Stimulated activated effector memory CD8-positive, alpha-beta T cell treated with anti-CD3 and anti-CD28 coated beads, Interleukin-12 subunit alpha, Interleukin-12 subunit beta, amount 100 ng/mL, for 72 hours (primary cell): Measurements from ENCODE around the gene CAPN2.
A peak's percentile ranks its signal among the peaks of the same experiment; 100 is the strongest.
"Not testable (repeated sequence)": the region's sequence is repeated elsewhere in the genome, so short reads cannot be mapped to it uniquely, and the experiment has no call there.

ENCODE experiments used
- ATAC-seq: fragments of 150-1000 bp; cut with Tn5 transposase; 2 replicates; pipeline ENCODE4 v1.10.0; 2021
- DNase-seq, 2 donors: peaks; one replicate each; pipeline ENCODE4 v3.0.0; 2021 to 2022; ENCODE audit warnings: low spot score in 2 of 2
- H3K27ac Mint-ChIP-seq: one replicate; pipeline ENCODE4 v1.8.0; 2022; ENCODE audit warnings: mild to moderate bottlenecking, mixed read lengths
- H3K36me3 Mint-ChIP-seq: one replicate; pipeline ENCODE4 v1.8.0; 2022; ENCODE audit warnings: mild to moderate bottlenecking, mixed read lengths
- H3K4me1 Mint-ChIP-seq: one replicate; pipeline ENCODE4 v1.8.0; 2022; ENCODE audit warnings: mixed read lengths
- H3K4me3 Mint-ChIP-seq: one replicate; pipeline ENCODE4 v1.8.0; 2022; ENCODE audit warnings: mild to moderate bottlenecking, mixed read lengths
- H3K9me3 Mint-ChIP-seq: one replicate; pipeline ENCODE4 v1.8.0; 2022; ENCODE audit warnings: mixed read lengths

Gene CAPN2

DNA sequence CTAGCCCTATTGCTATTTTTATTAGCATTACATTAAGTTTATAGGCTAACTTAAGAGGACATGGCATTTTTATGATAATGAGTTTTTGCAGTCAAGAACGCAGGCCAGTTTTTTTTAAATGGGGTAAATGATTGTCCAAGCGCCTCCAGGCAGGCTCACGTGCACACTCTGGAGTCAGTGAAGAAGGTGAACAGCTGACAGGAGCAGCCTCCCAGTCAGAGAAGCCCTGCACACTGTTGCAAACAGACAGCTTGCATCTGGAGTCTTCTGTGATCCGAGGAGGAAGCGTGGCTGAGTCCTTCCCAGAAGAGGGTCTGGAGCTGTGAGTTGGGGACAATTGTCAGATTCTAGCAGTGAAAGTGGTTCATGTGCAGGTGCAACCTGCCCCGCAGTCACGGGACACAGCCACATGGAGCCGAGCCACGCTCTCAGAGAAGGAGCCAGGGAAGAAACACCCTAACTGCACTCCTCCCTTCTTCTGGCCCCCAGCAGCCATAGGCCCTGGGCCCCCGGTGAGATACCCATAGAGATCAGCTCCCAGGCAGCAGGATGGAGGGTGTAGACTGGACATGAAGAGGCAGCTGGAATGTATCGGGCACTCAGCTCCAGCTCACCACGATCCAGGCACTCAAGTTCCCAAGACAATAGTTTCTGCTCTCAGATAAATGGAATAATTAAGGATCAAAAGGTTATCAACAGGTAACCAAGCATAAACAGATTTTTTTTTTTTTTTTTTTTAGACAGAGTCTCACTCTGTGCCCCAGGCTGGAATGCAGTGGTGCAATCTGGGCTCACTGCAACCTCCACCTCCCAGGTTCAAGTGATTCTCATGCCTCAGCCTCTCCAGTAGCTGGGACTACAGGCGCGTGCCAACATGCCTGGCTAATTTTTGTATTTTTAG is 26.4 kb downstream of the CAPN2 start:
- Mint-ChIP-seq H3K36me3 (peaks cover 38% of the 10 kb centered on the region), H3K4me3 (no peak overlapping the region), H3K27ac (peak overlapping the region; percentile 74), H3K9me3 (no peaks in the 10 kb centered on the region), H3K4me1 (peaks cover 37% of the 10 kb centered on the region)
- no peak for DNase-seq
- no peak for ATAC-seq

DNA sequence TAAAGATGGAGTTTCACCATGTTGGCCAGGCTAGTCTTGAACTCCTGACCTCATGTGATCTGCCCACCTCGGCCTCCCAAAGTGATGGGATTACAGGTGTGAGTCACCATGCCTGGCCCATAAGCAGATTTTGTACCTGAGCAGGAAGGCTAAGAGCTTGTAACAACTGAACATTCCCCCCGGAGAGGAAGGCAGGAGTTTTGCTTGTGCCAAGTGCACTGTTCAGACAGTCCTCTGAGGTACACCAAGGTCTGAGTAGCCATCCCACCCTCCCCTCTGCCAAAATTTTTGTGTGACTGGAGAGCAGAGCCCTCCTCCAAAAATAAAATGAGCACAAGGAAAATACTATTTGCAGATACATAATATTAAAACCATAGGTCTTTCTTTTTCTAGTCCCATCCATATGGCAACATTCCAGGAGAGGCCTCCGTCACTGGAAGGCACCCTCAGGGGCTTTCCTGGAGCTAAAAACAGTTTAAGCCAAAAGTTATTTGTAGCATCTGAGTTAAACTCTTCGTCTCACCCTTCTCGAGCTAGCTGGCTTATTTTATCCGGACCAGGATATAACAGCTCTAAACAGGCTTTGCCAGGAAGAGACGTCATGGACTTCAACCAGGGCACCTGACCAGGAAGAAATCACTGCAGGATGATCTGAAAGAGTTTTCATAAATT is 27.2 kb downstream of the CAPN2 start:
- H3K4me3 Mint-ChIP-seq, result no peak overlapping the region
- no peaks in the 10 kb centered on the region for H3K9me3 Mint-ChIP-seq
- H3K27ac Mint-ChIP-seq, result no peak overlapping the region
- H3K4me1 Mint-ChIP-seq, result peaks cover 32% of the 10 kb centered on the region
- peaks cover 42% of the 10 kb centered on the region for H3K36me3 Mint-ChIP-seq
- no peak for DNase-seq
- ATAC-seq, result no peak

DNA sequence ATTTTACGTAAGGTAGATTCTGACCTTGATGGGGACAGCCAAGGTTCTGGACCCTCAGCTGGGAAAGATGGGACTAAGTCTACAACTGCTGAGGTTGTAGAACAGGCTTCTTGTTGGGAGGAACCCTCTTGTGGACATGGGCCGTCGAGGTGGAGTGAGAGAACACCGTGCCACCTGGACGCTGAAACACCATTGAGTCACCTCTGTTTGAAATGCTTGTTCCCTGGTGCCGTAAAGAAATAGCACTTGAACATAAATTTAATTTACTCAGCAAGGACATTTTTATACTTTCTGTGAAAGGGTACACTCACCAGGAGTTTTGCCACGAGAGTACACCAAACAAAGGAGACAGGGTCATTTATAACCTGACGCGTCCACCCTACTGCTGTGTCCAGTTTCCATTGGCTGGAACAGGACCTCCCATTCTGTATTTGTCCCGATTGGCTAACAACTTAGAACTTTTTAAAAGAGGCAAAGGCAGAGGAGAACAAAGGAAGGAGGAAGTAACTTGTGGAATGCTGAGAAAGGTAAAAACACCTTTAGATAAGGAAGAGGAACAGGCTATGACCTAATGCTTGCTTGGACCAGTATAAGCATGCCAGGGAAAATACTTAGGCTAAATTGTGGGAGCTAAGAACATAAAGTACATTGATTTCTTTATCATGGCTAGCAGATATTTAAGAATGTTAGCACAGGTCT is 27.8 kb downstream of the CAPN2 start:
- not testable (repeated sequence) for H3K27ac Mint-ChIP-seq, H3K9me3 Mint-ChIP-seq, H3K4me3 Mint-ChIP-seq, ATAC-seq, DNase-seq
- H3K36me3 Mint-ChIP-seq, result peaks cover 48% of the 10 kb centered on the region
- H3K4me1 Mint-ChIP-seq, result peaks cover 31% of the 10 kb centered on the region

DNA sequence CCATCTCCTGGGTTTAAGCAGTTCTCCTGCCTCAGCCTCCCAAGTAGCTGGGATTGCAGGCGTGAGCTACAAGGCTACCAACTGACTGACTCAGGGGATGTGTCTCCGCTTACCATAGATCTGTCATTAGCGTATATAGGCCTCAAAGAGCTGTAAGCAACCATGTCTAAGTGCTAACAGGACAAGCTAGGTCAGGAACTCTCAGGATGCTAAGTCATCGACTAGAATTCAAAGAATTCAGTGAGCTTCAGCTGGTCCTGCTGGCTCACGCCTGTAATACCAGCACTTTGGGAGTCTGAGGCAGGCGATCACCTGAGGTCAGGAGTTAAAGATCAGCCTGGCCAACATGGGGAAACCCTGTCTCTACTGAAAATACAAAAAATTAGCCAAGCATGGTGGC is 29.5 kb downstream of the CAPN2 start:
- peaks cover 22% of the 10 kb centered on the region for H3K4me1 Mint-ChIP-seq
- peaks cover 62% of the 10 kb centered on the region for H3K36me3 Mint-ChIP-seq
- no peak for DNase-seq
- no peak overlapping the region for H3K4me3 Mint-ChIP-seq
- H3K27ac Mint-ChIP-seq, result peak overlapping the region; percentile 68
- no peaks in the 10 kb centered on the region for H3K9me3 Mint-ChIP-seq
- ATAC-seq, result no peak

DNA sequence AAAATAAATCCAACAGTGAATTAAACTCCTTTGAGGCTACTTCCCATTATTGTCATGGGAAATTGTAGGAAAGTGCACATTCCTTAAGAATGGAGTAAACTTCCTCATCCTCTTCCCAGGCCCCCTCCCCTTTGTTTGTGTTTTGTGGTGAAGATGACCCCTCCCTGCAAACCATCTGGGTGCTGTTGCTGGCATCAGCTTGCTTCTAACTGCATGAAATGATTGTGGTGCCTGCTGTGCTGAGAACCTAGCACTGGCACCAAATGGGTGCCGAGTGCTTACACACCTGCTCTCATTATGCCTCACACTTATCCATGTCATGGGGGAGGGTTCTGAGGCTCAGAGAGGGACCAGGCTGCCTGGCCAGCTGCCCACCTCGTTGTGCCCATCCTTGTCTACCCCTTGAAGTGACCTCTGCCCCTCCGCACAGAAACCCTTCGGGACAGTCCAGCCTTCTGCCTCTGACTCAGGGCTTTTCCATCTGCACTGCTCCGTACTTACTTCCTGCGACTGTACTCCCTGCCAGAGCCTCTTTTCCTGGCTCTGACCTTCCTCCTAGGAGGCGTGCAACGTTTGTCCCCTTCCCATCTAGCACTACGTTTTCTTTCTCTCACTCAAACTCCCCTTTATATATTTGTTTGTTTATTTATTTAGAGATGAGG is 30.6 kb downstream of the CAPN2 start:
- Mint-ChIP-seq H3K9me3 (no peaks in the 10 kb centered on the region), H3K4me3 (no peak overlapping the region), H3K36me3 (peaks cover 70% of the 10 kb centered on the region), H3K4me1 (peaks cover 29% of the 10 kb centered on the region), H3K27ac (peak overlapping the region; percentile 81)
- ATAC-seq (no peak), DNase-seq (no peak)

DNA sequence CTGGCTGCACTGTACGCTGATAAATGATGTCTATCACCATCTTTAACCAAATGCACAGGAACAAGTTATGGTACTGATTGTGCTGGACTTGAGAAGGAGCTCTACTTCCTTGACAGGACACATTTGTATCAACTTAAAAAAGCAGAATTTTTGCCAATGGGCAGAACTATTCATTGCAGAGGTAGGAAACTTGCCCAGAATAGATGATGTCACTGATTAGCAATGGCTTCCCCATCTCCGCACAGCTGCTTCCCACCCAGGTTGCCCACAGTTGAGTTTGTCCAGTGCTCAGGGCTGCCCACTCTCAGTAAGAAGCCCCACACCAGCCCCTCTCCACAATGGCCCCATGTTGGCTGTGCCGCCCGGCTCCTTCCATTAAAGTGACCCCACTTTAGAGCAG is 33.4 kb downstream of the CAPN2 start:
- no peak overlapping the region for H3K4me3 Mint-ChIP-seq
- DNase-seq (no peak), ATAC-seq (no peak)
- no peak overlapping the region for H3K27ac Mint-ChIP-seq
- peaks cover 71% of the 10 kb centered on the region for H3K36me3 Mint-ChIP-seq
- peaks cover 37% of the 10 kb centered on the region for H3K4me1 Mint-ChIP-seq
- H3K9me3 Mint-ChIP-seq, result no peaks in the 10 kb centered on the region

DNA sequence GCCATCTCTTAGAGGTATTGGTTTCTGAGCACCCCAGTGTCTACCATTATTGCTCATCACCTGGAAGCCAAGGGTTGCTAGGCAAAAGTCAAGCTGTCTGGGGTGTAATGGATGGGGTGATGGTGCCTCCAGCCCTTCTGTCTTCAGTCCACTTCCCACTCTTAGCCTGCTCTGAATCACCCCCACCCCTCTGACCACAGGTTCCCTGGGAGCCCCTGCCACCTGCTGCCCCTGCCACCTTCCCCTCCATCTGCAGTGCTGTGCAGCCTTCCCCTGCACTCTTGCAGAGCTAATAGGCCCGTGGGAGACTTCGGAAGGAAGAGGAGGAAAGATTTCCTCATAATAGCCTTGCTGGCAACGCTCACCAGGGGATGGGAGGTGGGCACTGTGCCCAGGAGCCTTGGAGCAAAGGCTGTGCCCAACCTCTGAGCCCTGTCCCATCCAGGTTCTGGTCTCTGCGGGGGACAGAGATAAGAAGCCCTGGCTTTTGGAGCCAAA is 35.5 kb downstream of the CAPN2 start:
- Mint-ChIP-seq H3K4me3 (peak overlapping the region; percentile 69), H3K9me3 (no peaks in the 10 kb centered on the region), H3K36me3 (peaks cover 83% of the 10 kb centered on the region), H3K4me1 (peaks cover 32% of the 10 kb centered on the region), H3K27ac (no peak overlapping the region)
- ATAC-seq (peak; percentile 78), DNase-seq (peak in 1 of 2 donors; percentile 60)

DNA sequence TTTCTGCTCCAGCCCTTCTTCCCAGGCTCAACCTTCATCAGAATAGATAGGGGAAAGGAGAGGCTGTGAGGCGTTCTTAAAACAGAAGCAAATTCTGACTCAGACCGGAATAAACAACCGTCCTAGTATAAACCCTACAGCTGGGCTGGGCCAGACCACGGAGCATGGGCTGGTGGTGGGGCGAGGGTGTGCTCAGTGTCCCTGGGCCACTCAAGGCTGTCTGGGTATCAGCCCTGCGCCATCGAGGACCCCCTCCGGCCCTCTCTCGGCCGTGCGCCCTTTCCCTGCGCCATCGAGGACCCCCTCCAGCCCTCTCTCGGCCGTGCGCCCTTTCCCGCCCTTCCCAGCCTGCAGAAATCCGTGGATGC is 36.0 kb downstream of the CAPN2 start:
- Mint-ChIP-seq H3K36me3 (peaks cover 88% of the 10 kb centered on the region), H3K4me1 (peaks cover 27% of the 10 kb centered on the region), H3K9me3 (no peaks in the 10 kb centered on the region), H3K27ac (peak overlapping the region; percentile 26), H3K4me3 (peak overlapping the region; percentile 69)
- DNase-seq (peak; percentile 12 to 60), ATAC-seq (peak; percentile 95)

DNA sequence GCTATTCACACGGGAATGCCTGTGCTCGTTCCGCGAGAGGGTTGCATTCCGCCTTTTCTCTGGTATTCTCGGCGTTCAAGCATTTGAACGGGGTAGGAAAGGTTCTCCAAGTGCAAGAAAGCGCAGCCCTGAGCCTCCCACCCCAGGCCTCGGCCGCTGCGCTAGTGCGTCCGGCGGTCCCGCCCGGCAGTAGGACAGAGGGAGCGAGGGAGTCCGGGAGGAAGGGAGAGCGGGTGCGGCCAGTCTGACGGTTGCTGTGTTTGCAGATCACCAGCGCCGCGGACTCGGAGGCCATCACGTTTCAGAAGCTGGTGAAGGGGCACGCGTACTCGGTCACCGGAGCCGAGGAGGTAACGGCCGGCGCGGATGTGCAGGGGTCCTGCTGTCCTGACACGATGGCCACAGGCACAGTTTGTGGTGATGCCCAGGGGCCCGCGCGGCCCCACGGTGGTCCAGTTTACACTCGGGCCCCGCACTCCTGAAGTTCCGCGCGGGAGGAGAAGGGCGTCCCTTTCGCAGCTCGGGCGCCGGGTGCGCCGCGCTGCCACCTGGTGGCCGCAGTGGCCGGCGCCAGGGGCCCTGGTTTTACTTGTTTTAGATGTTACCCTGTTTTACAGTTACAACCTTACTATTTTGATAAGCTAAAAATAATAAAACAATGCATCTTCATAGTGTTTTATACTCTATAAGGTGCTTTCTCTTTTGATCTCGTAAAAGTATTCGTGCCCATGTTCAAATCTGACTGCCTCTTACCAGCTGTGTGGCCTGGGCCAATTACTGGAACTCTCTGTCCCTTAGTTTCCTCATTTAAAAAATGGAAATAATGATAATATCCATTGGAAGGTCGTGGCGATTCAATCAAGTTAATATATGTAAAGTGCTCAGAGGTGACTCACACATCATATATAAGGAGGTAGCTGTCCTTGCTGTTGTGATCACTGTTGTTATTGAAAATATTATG is 36.7 kb downstream of the CAPN2 start:
- DNase-seq, result peak; percentile 64 to 81
- H3K4me1 Mint-ChIP-seq, result peaks cover 20% of the 10 kb centered on the region
- peaks cover 88% of the 10 kb centered on the region for H3K36me3 Mint-ChIP-seq
- peak overlapping the region; percentile 80 for H3K27ac Mint-ChIP-seq
- H3K4me3 Mint-ChIP-seq, result peak overlapping the region; percentile 69
- peak; percentile 69 for ATAC-seq
- no peaks in the 10 kb centered on the region for H3K9me3 Mint-ChIP-seq

DNA sequence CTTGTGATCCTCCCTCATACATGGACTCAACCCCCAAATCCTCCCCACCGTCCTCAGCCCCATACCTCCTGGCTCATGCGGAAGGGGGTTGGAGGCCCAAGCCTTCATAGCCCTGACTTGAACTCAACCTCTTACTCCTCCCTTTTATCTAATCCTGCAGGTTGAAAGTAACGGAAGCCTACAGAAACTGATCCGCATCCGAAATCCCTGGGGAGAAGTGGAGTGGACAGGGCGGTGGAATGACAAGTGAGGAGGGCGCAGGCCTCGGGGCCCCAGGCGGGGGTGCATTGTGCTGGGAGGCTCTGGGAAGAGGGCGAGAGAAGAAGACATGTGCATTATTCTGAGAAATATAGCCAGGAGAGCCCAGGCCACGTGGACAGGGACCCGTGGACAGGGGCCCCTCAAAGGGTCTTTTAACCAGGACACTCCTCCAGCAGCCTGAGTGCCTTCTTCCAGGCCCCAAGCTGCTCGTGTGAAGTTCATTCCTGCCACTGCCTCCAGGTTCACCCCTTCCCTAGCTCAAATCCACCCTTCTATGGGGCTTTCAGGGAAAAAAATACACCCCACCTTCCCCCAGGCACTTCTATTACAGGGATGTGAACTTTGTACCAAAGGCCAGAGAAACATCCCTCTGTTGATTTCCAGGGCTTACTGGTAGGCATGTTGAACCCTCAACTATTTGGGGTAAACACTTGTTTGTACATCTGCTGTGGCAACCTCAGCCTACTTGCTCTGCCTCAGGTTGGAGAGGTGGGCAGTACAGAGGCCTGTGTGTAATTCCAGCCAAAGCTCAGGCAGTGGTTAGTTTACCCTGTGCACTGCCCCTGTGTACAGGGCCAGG is 38.6 kb downstream of the CAPN2 start:
- Mint-ChIP-seq H3K27ac (peak overlapping the region; percentile 53), H3K36me3 (peaks cover 92% of the 10 kb centered on the region)

DNA sequence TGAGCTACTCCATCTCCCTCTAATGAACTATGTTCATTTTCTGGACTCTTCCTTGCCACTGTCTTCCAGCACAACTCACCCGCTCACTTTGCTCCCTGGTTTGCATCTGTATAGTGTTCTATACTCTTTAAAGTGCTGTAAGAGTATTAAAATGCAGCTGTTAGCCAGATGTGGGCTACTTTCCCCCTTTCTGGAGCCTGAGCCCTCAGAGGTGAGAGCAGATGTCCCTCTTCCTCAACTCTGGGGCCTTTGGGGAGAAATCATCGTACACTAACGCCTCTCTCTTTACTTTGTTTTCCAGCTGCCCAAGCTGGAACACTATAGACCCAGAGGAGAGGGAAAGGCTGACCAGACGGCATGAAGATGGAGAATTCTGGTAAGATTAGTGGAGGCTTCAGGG is 39.4 kb downstream of the CAPN2 start:
- peak overlapping the region; percentile 50 for H3K27ac Mint-ChIP-seq
- H3K36me3 Mint-ChIP-seq, result peaks cover 92% of the 10 kb centered on the region
- ATAC-seq (no peak), DNase-seq (no peak)
- peaks cover 20% of the 10 kb centered on the region for H3K4me1 Mint-ChIP-seq
- H3K4me3 Mint-ChIP-seq, result no peak overlapping the region
- no peaks in the 10 kb centered on the region for H3K9me3 Mint-ChIP-seq

More for the DNA sequence above, 38.6 kb downstream of the CAPN2 start:
- Mint-ChIP-seq H3K4me3 (no peak overlapping the region), H3K9me3 (no peaks in the 10 kb centered on the region), H3K4me1 (peaks cover 20% of the 10 kb centered on the region)
- DNase-seq, result no peak
- ATAC-seq, result no peak

DNA sequence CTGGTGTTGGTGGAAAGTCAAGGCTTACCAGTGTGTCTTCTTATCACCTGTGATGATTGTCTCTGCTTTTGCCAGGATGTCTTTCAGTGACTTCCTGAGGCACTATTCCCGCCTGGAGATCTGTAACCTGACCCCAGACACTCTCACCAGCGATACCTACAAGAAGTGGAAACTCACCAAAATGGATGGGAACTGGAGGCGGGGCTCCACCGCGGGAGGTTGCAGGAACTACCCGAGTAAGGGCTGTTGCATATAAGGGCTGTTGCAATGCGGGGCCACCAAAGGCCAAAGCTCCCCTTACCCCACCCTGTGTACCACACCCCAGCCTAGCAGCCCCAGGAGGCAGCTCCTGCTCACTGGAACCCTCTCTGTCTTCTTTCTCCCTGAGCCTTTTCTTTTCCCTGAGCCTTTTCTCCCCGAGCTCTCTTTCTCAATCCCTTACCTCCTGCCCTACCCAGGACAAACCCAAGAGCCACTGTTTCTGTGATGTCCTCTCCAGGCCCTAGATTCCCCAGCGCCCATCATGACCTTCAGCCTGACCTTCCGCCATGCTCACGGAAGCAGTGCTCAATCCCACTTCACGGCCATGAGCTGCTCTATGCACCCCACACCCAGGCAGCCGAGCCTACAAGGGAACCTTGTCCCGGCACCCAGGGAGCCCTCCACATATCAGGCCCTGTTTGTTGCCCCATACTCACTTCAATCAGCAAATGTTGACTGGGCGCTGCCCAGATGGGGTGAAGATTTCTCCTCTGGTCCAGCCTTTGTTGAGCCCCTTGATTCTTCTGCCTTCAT is 40.6 kb downstream of the CAPN2 start:
- Mint-ChIP-seq H3K36me3 (peaks cover 94% of the 10 kb centered on the region), H3K9me3 (no peaks in the 10 kb centered on the region), H3K4me3 (no peak overlapping the region), H3K27ac (peak overlapping the region; percentile 62), H3K4me1 (peaks cover 9% of the 10 kb centered on the region)
- no peak for ATAC-seq
- no peak for DNase-seq
